PFSK-1 (cell line): Measurements from ENCODE around the gene SEMA3A.

ENCODE experiments used
- POLR2AphosphoS5 ChIP-seq: IDR thresholded peaks from 2 replicates; pipeline ENCODE4 v1.6.1; 2012; ENCODE audit warnings: low read depth, mild to moderate bottlenecking, control low read depth, low read length, moderate library complexity
- TAF1 ChIP-seq: IDR thresholded peaks from 2 replicates; pipeline ENCODE4 v1.6.1; 2012; ENCODE audit warnings: low read length, control low read depth, borderline replicate concordance; ENCODE audit not compliant: insufficient read depth

DNA sequence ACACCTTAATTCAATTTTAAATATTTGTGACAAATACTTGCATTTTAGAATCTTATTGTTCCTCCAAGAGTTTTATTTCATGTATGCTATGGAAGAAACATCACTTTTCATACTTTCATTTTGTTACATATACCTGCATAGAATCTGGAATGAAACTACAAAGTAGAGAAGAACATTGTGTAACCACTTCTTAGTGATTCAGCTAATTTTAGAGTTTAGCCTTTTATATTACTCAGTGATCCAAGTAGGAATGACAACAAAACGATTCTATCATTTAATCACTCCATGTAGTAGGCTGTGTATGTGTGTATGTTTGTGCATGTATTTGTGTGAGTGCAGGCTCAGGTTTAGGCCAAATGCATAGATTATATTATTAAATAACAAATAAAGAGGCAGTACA lies 14.4 kb upstream of the SEMA3A start:
- TF ChIP-seq POLR2AphosphoS5 (no peak), TAF1 (no peak)
